ENCODE results near the gene DAND5. TPM values are rescaled to one million over a fixed set of nuclear protein-coding genes. Genes with fewer than 3 reads are reported as not detected.

Gene DAND5
- total and polyA plus RNA-seq, 2 of the 13 experiments (the other 11 are each of a cell fraction or from before 2014, with no cell fraction given) = 0.04 TPM; not detected in 1

GRCh38 chr19:12996406-12997094 lies 27.2 kb downstream of the DAND5 start (continued):
- TF ChIP-seq, protein P1, sequence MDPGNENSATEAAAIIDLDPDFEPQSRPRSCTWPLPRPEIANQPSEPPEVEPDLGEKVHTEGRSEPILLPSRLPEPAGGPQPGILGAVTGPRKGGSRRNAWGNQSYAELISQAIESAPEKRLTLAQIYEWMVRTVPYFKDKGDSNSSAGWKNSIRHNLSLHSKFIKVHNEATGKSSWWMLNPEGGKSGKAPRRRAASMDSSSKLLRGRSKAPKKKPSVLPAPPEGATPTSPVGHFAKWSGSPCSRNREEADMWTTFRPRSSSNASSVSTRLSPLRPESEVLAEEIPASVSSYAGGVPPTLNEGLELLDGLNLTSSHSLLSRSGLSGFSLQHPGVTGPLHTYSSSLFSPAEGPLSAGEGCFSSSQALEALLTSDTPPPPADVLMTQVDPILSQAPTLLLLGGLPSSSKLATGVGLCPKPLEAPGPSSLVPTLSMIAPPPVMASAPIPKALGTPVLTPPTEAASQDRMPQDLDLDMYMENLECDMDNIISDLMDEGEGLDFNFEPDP (CRISPR knock-in tag; conservative IDR thresholded peaks at IDR 0.05) = no peak
- TF ChIP-seq, protein P2, sequence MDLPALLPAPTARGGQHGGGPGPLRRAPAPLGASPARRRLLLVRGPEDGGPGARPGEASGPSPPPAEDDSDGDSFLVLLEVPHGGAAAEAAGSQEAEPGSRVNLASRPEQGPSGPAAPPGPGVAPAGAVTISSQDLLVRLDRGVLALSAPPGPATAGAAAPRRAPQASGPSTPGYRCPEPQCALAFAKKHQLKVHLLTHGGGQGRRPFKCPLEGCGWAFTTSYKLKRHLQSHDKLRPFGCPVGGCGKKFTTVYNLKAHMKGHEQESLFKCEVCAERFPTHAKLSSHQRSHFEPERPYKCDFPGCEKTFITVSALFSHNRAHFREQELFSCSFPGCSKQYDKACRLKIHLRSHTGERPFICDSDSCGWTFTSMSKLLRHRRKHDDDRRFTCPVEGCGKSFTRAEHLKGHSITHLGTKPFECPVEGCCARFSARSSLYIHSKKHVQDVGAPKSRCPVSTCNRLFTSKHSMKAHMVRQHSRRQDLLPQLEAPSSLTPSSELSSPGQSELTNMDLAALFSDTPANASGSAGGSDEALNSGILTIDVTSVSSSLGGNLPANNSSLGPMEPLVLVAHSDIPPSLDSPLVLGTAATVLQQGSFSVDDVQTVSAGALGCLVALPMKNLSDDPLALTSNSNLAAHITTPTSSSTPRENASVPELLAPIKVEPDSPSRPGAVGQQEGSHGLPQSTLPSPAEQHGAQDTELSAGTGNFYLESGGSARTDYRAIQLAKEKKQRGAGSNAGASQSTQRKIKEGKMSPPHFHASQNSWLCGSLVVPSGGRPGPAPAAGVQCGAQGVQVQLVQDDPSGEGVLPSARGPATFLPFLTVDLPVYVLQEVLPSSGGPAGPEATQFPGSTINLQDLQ (CRISPR knock-in tag; IDR thresholded peaks at IDR 0.05) = no peak
- TF ChIP-seq PHB2 (IDR thresholded peaks at IDR 0.05; ENCODE audit: partially characterized antibody) (no peak), ZSCAN5A (CRISPR knock-in tag; IDR thresholded peaks at IDR 0.05; ENCODE audit: borderline replicate concordance) (no peak), ZBTB49 (CRISPR knock-in tag; IDR thresholded peaks at IDR 0.05; ENCODE audit: borderline replicate concordance) (no peak), TP53 (CRISPR knock-in tag; conservative IDR thresholded peaks at IDR 0.05) (no peak), FOXO1 (CRISPR knock-in tag; IDR thresholded peaks at IDR 0.05) (no peak), GFI1 (CRISPR knock-in tag; IDR thresholded peaks at IDR 0.05; ENCODE audit: borderline replicate concordance) (no peak), ZNF317 (CRISPR knock-in tag; IDR thresholded peaks at IDR 0.05) (no peak), NBN (conservative IDR thresholded peaks at IDR 0.05) (no peak), ZNF24 (IDR thresholded peaks at IDR 0.05) (no peak), ZNF879 (CRISPR knock-in tag; IDR thresholded peaks at IDR 0.05) (no peak), ZNF382 (CRISPR knock-in tag; IDR thresholded peaks at IDR 0.05; ENCODE audit: borderline replicate concordance) (no peak), ZNF775 (CRISPR knock-in tag; IDR thresholded peaks at IDR 0.05; ENCODE audit: borderline replicate concordance) (no peak)
- TF ChIP-seq, protein P3, sequence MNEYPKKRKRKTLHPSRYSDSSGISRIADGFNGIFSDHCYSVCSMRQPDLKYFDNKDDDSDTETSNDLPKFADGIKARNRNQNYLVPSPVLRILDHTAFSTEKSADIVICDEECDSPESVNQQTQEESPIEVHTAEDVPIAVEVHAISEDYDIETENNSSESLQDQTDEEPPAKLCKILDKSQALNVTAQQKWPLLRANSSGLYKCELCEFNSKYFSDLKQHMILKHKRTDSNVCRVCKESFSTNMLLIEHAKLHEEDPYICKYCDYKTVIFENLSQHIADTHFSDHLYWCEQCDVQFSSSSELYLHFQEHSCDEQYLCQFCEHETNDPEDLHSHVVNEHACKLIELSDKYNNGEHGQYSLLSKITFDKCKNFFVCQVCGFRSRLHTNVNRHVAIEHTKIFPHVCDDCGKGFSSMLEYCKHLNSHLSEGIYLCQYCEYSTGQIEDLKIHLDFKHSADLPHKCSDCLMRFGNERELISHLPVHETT (CRISPR knock-in tag; conservative IDR thresholded peaks at IDR 0.05) = no peak
- TF ChIP-seq, protein P4, sequence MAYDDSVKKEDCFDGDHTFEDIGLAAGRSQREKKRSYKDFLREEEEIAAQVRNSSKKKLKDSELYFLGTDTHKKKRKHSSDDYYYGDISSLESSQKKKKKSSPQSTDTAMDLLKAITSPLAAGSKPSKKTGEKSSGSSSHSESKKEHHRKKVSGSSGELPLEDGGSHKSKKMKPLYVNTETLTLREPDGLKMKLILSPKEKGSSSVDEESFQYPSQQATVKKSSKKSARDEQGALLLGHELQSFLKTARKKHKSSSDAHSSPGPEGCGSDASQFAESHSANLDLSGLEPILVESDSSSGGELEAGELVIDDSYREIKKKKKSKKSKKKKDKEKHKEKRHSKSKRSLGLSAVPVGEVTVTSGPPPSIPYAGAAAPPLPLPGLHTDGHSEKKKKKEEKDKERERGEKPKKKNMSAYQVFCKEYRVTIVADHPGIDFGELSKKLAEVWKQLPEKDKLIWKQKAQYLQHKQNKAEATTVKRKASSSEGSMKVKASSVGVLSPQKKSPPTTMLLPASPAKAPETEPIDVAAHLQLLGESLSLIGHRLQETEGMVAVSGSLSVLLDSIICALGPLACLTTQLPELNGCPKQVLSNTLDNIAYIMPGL (CRISPR knock-in tag; IDR thresholded peaks at IDR 0.05; ENCODE audit: borderline replicate concordance in 1 of 2, low read depth in 1 of 2) = peak; percentile 81 to 90; a peak in 3 of 4 replicates
- TF ChIP-seq, protein P5, sequence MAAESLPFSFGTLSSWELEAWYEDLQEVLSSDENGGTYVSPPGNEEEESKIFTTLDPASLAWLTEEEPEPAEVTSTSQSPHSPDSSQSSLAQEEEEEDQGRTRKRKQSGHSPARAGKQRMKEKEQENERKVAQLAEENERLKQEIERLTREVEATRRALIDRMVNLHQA (CRISPR knock-in tag; IDR thresholded peaks at IDR 0.05) = no peak

All from HepG2 (cell line).